GM12878 (cell line): ENCODE measurements around the gene SLC22A23. TPM values are rescaled to one million over a fixed set of nuclear protein-coding genes. Genes with fewer than 3 reads are reported as not detected.

Experiments used
- ATAC-seq: fragments of 200-7000 bp; cut with Tn5 transposase; 3 replicates; pipeline ENCODE4 v1.9.1; 2020; ENCODE audit warnings: mild to moderate bottlenecking, moderate library complexity
- BruUV-seq: library from RNA; stranded (reverse); fragments of 400-500 nt; replicated peaks from 2 replicates; lab custom pipeline; 2021; lab: Mats Ljungman, UMichigan
- CTCF ChIA-PET: fragments of 300-600 bp; sonication (Branson Sonifier 250); formaldehyde crosslinking; extraction: SDS; loops from one replicate; lab custom pipeline; 2021; ENCODE audit warnings: inconsistent platforms; lab: Yijun Ruan, JAX
- POLR2A ChIA-PET: fragments of 350-600 bp; formaldehyde crosslinking; extraction: SDS; loops from one replicate; lab custom pipeline; 2021; ENCODE audit warnings: inconsistent platforms; lab: Charles Lee
- RAD21 ChIA-PET: fragments of 300-600 bp; sonication (Branson Sonifier 250); formaldehyde crosslinking; loops from one replicate; lab custom pipeline; 2023; ENCODE audit warnings: antibody characterized with exemption; ENCODE audit not compliant: unreplicated experiment; lab: Charles Lee
- SMC1A ChIA-PET: fragments of 300-600 bp; sonication (Branson Sonifier 250); formaldehyde crosslinking; loops from one replicate; lab custom pipeline; 2023; ENCODE audit not compliant: unreplicated experiment, uncharacterized antibody; lab: Charles Lee
- DNase-seq: peaks from one replicate; pipeline ENCODE4 v3.0.0-alpha.2; 2011; ENCODE audit warnings: low read depth, low spot score
- FAIRE-seq: peaks from 3 replicates; lab custom pipeline; 2011; peaks lifted over from hg19 to GRCh38; lab: Jason Lieb, UNC
- H2AFZ ChIP-seq: 2 replicates; pipeline ENCODE4 v1.6.0; 2011; ENCODE audit warnings: low read depth, low read length, control low read depth; ENCODE audit not compliant: control insufficient read depth
- H3K27ac ChIP-seq: 2 replicates; pipeline ENCODE4 v1.5.1; 2011; ENCODE audit warnings: control low read depth; ENCODE audit not compliant: control insufficient read depth, insufficient read depth
- H3K27me3 ChIP-seq, 2 experiments: replicated peaks in 1 of 2; 2 replicates each; pipeline versions ENCODE4 v1.6.0 to v1.6.1; 2011; ENCODE audit warnings: low read length in 1 of 2; ENCODE audit not compliant: control insufficient read depth in 2 of 2, insufficient read depth in 2 of 2
- H3K36me3 ChIP-seq, 2 experiments: 2 replicates each; pipeline ENCODE4 v1.5.1; 2011; ENCODE audit warnings: low read length in 1 of 2; ENCODE audit not compliant: control insufficient read depth in 2 of 2, insufficient read depth in 2 of 2
- H3K4me1 ChIP-seq: 2 replicates; pipeline ENCODE4 v1.6.1; 2011; ENCODE audit warnings: mild to moderate bottlenecking, low read length, moderate library complexity, mixed read lengths; ENCODE audit not compliant: control insufficient read depth, insufficient read depth
- H3K4me2 ChIP-seq: 2 replicates; pipeline ENCODE4 v1.6.0; 2011; ENCODE audit warnings: control low read depth; ENCODE audit not compliant: control insufficient read depth, insufficient read depth
- H3K4me3 ChIP-seq: fragments of 200-600 bp; sonication (generic); 2 replicates; pipeline ENCODE4 v1.5.1; 2016
- H3K79me2 ChIP-seq: 2 replicates; pipeline ENCODE4 v1.6.0; 2011; ENCODE audit warnings: low read length; ENCODE audit not compliant: control insufficient read depth, insufficient read depth
- H3K9ac ChIP-seq: 2 replicates; pipeline ENCODE4 v1.8.0; 2011; ENCODE audit warnings: low read length, control low read depth, mixed read lengths; ENCODE audit not compliant: control insufficient read depth, insufficient read depth
- H3K9me3 ChIP-seq: replicated peaks from 3 replicates; pipeline ENCODE4 v1.5.1; 2011; ENCODE audit warnings: mild to moderate bottlenecking, low read length; ENCODE audit not compliant: control insufficient read depth, insufficient read depth
- H4K20me1 ChIP-seq: 2 replicates; pipeline ENCODE4 v1.6.0; 2011; ENCODE audit not compliant: control insufficient read depth, insufficient read depth
- CHD2 ChIP-seq: IDR thresholded peaks from 2 replicates; pipeline ENCODE4 v1.6.1; 2011; ENCODE audit warnings: low read depth, low read length, improper control_type of control experiment, borderline replicate concordance
- CUX1 ChIP-seq: IDR thresholded peaks from 2 replicates; pipeline ENCODE4 v1.6.1; 2012; ENCODE audit warnings: improper control_type of control experiment, low read depth, low read length; ENCODE audit not compliant: insufficient replicate concordance
- E2F8 ChIP-seq: fragments of 450-650 bp; IDR thresholded peaks from 2 replicates; pipeline ENCODE4 v1.6.1; 2018; ENCODE audit warnings: mild to moderate bottlenecking, low read depth, moderate library complexity; ENCODE audit not compliant: partially characterized antibody
- FOXM1 ChIP-seq: IDR thresholded peaks from 2 replicates; pipeline ENCODE4 v1.6.1; 2012; ENCODE audit warnings: low read depth, mild to moderate bottlenecking, inconsistent platforms, low read length, moderate library complexity
- IRF4 ChIP-seq: IDR thresholded peaks from 2 replicates; pipeline ENCODE4 v1.6.1; 2011; ENCODE audit warnings: low read depth, low read length
- JUNB ChIP-seq: IDR thresholded peaks from 2 replicates; pipeline ENCODE4 v1.6.1; 2016; ENCODE audit warnings: antibody characterized with exemption, mild to moderate bottlenecking
- MEF2B ChIP-seq: fragments of 450-650 bp; IDR thresholded peaks from 2 replicates; pipeline ENCODE4 v1.6.1; 2018; ENCODE audit warnings: mild to moderate bottlenecking, moderate library complexity; ENCODE audit not compliant: partially characterized antibody, poor library complexity, severe bottlenecking
- PBX3 ChIP-seq: IDR thresholded peaks from 2 replicates; pipeline ENCODE4 v1.6.1; 2011; ENCODE audit warnings: mild to moderate bottlenecking, low read depth, low read length, moderate library complexity; ENCODE audit not compliant: insufficient replicate concordance
- RELB ChIP-seq: fragments of 450-650 bp; IDR thresholded peaks from 2 replicates; pipeline ENCODE4 v1.6.1; 2017; ENCODE audit warnings: low read depth, mild to moderate bottlenecking, moderate library complexity
- WGBS: methylation state at CpG from one replicate; pipeline ENCODE4 v1.1.6; 2016; ENCODE audit warnings: low lambda C conversion rate; ENCODE audit not compliant: insufficient replicate concordance, insufficient coverage; ENCODE audit errors: missing lambda C conversion rate; 5-methylcytosine and 5-hydroxymethylcytosine counted together
- in situ Hi-C: fragments of 300-500 bp; cut with MboI; formaldehyde crosslinking; loops from 9 replicates; pipeline ENCODE4 v1.14.3; 2018; ENCODE audit warnings: mixed read lengths
- intact Hi-C: fragments of 100-400 bp; cut with micrococcal nuclease; formaldehyde crosslinking; loops from one replicate; pipeline ENCODE4 v1.14.2; 2022; ENCODE audit not compliant: unreplicated experiment
- polyA plus RNA-seq, 11 experiments: library from polyadenylated mRNA; depleted of rRNA in 4 of 11; unstranded in 6 of 11; stranded (reverse) in 5 of 11; fragments of >200 nt; fragmentation: Nextera tagmentation in 4 of 11; fragmentation: Illumina TruSeq in 1 of 11; extraction: Ambion mirVana in 4 of 11; extraction: Trizol in 1 of 11; gene quantifications; 1 replicate in 1 of 11; 2 replicates in 10 of 11; pipeline versions ENCODE4 v1.2.1 to v1.2.3, GENCODE V29; 2011 to 2016; ENCODE audit warnings: inconsistent platforms in 2 of 11, missing spikeins in 2 of 11, low read depth in 1 of 11
- total RNA-seq, 4 experiments: library from RNA; depleted of rRNA in 3 of 4; stranded (reverse); fragments of >200 nt in 3 of 4; fragmentation: Illumina TruSeq in 1 of 4; extraction: Trizol in 1 of 4; gene quantifications; 2 replicates each; pipeline versions ENCODE4 v1.2.1 to v1.2.3, GENCODE V29; 2013 to 2021

The SLC22A23 gene
- total and polyA plus RNA-seq, 10 of the 15 experiments (the other 5 are each of a cell fraction or from before 2014, with no cell fraction given) = 0.20 to 2.4 (median 0.74) TPM

GRCh38 chr6:3292431-3293197 lies 164.2 kb downstream of the SLC22A23 start:
- H3K4me2 ChIP-seq = no peak overlapping the region
- FAIRE-seq = no peak
- SMC1A ChIA-PET = interaction anchor here (1.0 kb wide), 1 partner anchor 439 kb away, joined by 3 read pairs; no protein-coding TSS in a partner anchor
- RAD21 ChIA-PET = interaction anchor here (1.4 kb wide), 1 partner anchor 13 kb away, joined by 4 read pairs; no protein-coding TSS in a partner anchor
- H3K9me3 ChIP-seq = no peaks in the 10 kb centered on the region
- no peak overlapping the region for H3K4me3 ChIP-seq
- no peaks in the 10 kb centered on the region for H3K79me2 ChIP-seq
- H2AFZ ChIP-seq = no peak overlapping the region
- in situ Hi-C loops (no loop called here), intact Hi-C loops (no loop called here)
- ATAC-seq = no peak
- H3K27ac ChIP-seq = no peak overlapping the region
- H3K9ac ChIP-seq = no peak overlapping the region
- H3K36me3 ChIP-seq = no peaks in the 10 kb centered on the region
- DNase-seq = no peak
- no peaks in the 10 kb centered on the region for H3K27me3 ChIP-seq
- BruUV-seq = no TSS peak
- CTCF ChIA-PET = no interaction called here
- TF ChIP-seq E2F8 = no peak
- no peak for TF ChIP-seq JUNB
- no peak for TF ChIP-seq RELB
- no peak for TF ChIP-seq IRF4
- no peak for TF ChIP-seq FOXM1
- TF ChIP-seq PBX3 = no peak
- TF ChIP-seq CHD2 = no peak
- no peak for TF ChIP-seq CUX1
- TF ChIP-seq MEF2B = no peak
- 54% methylated on average over 32 of the region's 32 CpGs for WGBS
- H4K20me1 ChIP-seq = no peaks in the 10 kb centered on the region
- no peaks in the 10 kb centered on the region for H3K4me1 ChIP-seq
- POLR2A ChIA-PET = no interaction called here
